KMS-11 (cell line): Measurements from ENCODE around the gene WNT4.

Source experiments
- H2AFZ ChIP-seq: fragments of 200-600 bp; sonication (generic); 2 replicates; pipeline ENCODE4 v1.6.1; 2016; ENCODE audit warnings: antibody characterized with exemption, mixed run types, low read depth
- H3K27ac ChIP-seq: fragments of 200-600 bp; sonication (generic); 2 replicates; pipeline ENCODE4 v1.6.1; 2016; ENCODE audit warnings: mild to moderate bottlenecking, mixed run types
- H3K27me3 ChIP-seq: fragments of 200-600 bp; sonication (generic); 2 replicates; pipeline ENCODE4 v1.6.1; 2017; ENCODE audit warnings: mild to moderate bottlenecking, low read depth, mixed run types, moderate library complexity; ENCODE audit not compliant: insufficient read depth
- H3K36me3 ChIP-seq: fragments of 200-600 bp; sonication (generic); 2 replicates; pipeline ENCODE4 v1.6.1; 2017; ENCODE audit warnings: mild to moderate bottlenecking, mixed run types; ENCODE audit not compliant: insufficient read depth
- H3K4me1 ChIP-seq: fragments of 200-600 bp; sonication (generic); 2 replicates; pipeline ENCODE4 v1.6.1; 2016; ENCODE audit warnings: mild to moderate bottlenecking, low read depth, mixed run types; ENCODE audit not compliant: poor library complexity, severe bottlenecking
- H3K4me2 ChIP-seq: fragments of 200-600 bp; sonication (generic); 2 replicates; pipeline ENCODE4 v1.7.0; 2016; ENCODE audit warnings: mild to moderate bottlenecking, mixed run types
- H3K4me3 ChIP-seq: fragments of 200-600 bp; sonication (generic); IDR thresholded peaks from 2 replicates; pipeline ENCODE4 v1.6.1; 2017; ENCODE audit warnings: low read depth, low read length, mixed read lengths; ENCODE audit not compliant: insufficient read depth
- H3K79me2 ChIP-seq: fragments of 200-600 bp; sonication (generic); 2 replicates; pipeline ENCODE4 v1.6.1; 2016; ENCODE audit warnings: low read depth, mixed run types; ENCODE audit not compliant: insufficient read depth
- H3K9ac ChIP-seq: fragments of 200-600 bp; sonication (generic); 2 replicates; pipeline ENCODE4 v1.6.1; 2016; ENCODE audit warnings: mild to moderate bottlenecking, mixed run types
- H4K20me1 ChIP-seq: fragments of 200-600 bp; sonication (generic); 2 replicates; pipeline ENCODE4 v1.6.1; 2016; ENCODE audit warnings: mild to moderate bottlenecking, mixed run types; ENCODE audit not compliant: insufficient read depth
- CTCF ChIP-seq: fragments of 200-600 bp; sonication (generic); conservative IDR thresholded peaks from 2 replicates; pipeline ENCODE4 v1.6.1; 2017; ENCODE audit warnings: low read depth, mild to moderate bottlenecking, antibody characterized with exemption, low read length, moderate library complexity, mixed read lengths

WNT4 gene

GRCh38 chr1:22132517-22133235 lies 10.2 kb downstream of the WNT4 start:
- H3K79me2 ChIP-seq, result no peaks in the 10 kb centered on the region
- no peaks in the 10 kb centered on the region; the same call in 1 of the 2 replicates for H3K27me3 ChIP-seq
- TF ChIP-seq CTCF, result no peak
- no peaks in the 10 kb centered on the region for H4K20me1 ChIP-seq
- no peaks in the 10 kb centered on the region for H3K4me1 ChIP-seq
- H2AFZ ChIP-seq, result no peak overlapping the region
- no peaks in the 10 kb centered on the region for H3K36me3 ChIP-seq
- H3K4me2 ChIP-seq, result no peak overlapping the region
- H3K4me3 ChIP-seq, result no peak overlapping the region
- no peak overlapping the region for H3K27ac ChIP-seq
- no peak overlapping the region for H3K9ac ChIP-seq

GRCh38 chr1:22131875-22132486 lies 10.9 kb downstream of the WNT4 start:
- no peak overlapping the region for H3K4me3 ChIP-seq
- no peak overlapping the region for H3K4me2 ChIP-seq

GRCh38 chr1:22131062-22131461 lies 11.8 kb downstream of the WNT4 start:
- Histone ChIP-seq H3K4me1 (no peaks in the 10 kb centered on the region), H3K4me3 (no peak overlapping the region), H3K4me2 (no peak overlapping the region), H3K9ac (no peak overlapping the region), H3K27me3 (no peaks in the 10 kb centered on the region; the same call in 1 of the 2 replicates), H4K20me1 (no peaks in the 10 kb centered on the region), H3K27ac (no peak overlapping the region), H2AFZ (no peak overlapping the region), H3K79me2 (no peaks in the 10 kb centered on the region), H3K36me3 (no peaks in the 10 kb centered on the region)
- TF ChIP-seq CTCF, result no peak

More at GRCh38 chr1:22131875-22132486, 10.9 kb downstream of the WNT4 start:
- Histone ChIP-seq H3K79me2 (no peaks in the 10 kb centered on the region), H3K27ac (no peak overlapping the region), H4K20me1 (no peaks in the 10 kb centered on the region), H3K36me3 (no peaks in the 10 kb centered on the region), H3K9ac (no peak overlapping the region), H2AFZ (no peak overlapping the region), H3K4me1 (no peaks in the 10 kb centered on the region), H3K27me3 (no peaks in the 10 kb centered on the region; the same call in 1 of the 2 replicates)
- peak; percentile 79 for TF ChIP-seq CTCF

GRCh38 chr1:22129501-22130117 lies 13.3 kb downstream of the WNT4 start:
- no peak overlapping the region for H3K9ac ChIP-seq
- H3K27me3 ChIP-seq, result no peaks in the 10 kb centered on the region
- no peak for TF ChIP-seq CTCF
- H2AFZ ChIP-seq, result no peak overlapping the region
- H4K20me1 ChIP-seq, result no peaks in the 10 kb centered on the region
- no peak overlapping the region for H3K27ac ChIP-seq
- no peaks in the 10 kb centered on the region for H3K4me1 ChIP-seq
- H3K36me3 ChIP-seq, result no peaks in the 10 kb centered on the region
- no peak overlapping the region for H3K4me2 ChIP-seq
- H3K79me2 ChIP-seq, result no peaks in the 10 kb centered on the region
- H3K4me3 ChIP-seq, result no peak overlapping the region
